Measurements from ENCODE around the gene NEDD4.

The NEDD4 gene

GRCh38 chr15:56019060-56019793 is 25.8 kb upstream of the NEDD4 start:
- TF ChIP-seq GATA2 (IDR thresholded peaks at IDR 0.05; ENCODE audit: low read depth, low read length) (no peak), GATA3 (IDR thresholded peaks at IDR 0.05; ENCODE audit: low read depth, low read length) (no peak)

GRCh38 chr15:56017920-56018319 is 24.5 kb upstream of the NEDD4 start:
- TF ChIP-seq GATA2 (IDR thresholded peaks at IDR 0.05; ENCODE audit: low read depth, low read length) (no peak), GATA3 (IDR thresholded peaks at IDR 0.05; ENCODE audit: low read depth, low read length) (no peak)

GRCh38 chr15:56017511-56017910 is 24.1 kb upstream of the NEDD4 start:
- TF ChIP-seq GATA3 (IDR thresholded peaks at IDR 0.05; ENCODE audit: low read depth, low read length) (no peak), GATA2 (IDR thresholded peaks at IDR 0.05; ENCODE audit: low read depth, low read length) (no peak)

GRCh38 chr15:56016281-56016680 is 22.9 kb upstream of the NEDD4 start:
- TF ChIP-seq GATA2 (IDR thresholded peaks at IDR 0.05; ENCODE audit: low read depth, low read length) (no peak), GATA3 (IDR thresholded peaks at IDR 0.05; ENCODE audit: low read depth, low read length) (no peak)

- TF ChIP-seq GATA2 (IDR thresholded peaks at IDR 0.05; ENCODE audit: low read depth, low read length) (no peak), GATA3 (IDR thresholded peaks at IDR 0.05; ENCODE audit: low read depth, low read length) (no peak)
Measured at GRCh38 chr15:56014677-56015076, 21.3 kb upstream of the NEDD4 start.

- TF ChIP-seq GATA3 (IDR thresholded peaks at IDR 0.05; ENCODE audit: low read depth, low read length) (no peak), GATA2 (IDR thresholded peaks at IDR 0.05; ENCODE audit: low read depth, low read length) (no peak)
Measured at GRCh38 chr15:56001471-56002078, 8.2 kb upstream of the NEDD4 start.

GRCh38 chr15:55999658-56000057 is 6.2 kb upstream of the NEDD4 start:
- TF ChIP-seq GATA2 (IDR thresholded peaks at IDR 0.05; ENCODE audit: low read depth, low read length): no peak
- no peak for TF ChIP-seq GATA3 (IDR thresholded peaks at IDR 0.05; ENCODE audit: low read depth, low read length)

- no peak for TF ChIP-seq GATA3 (IDR thresholded peaks at IDR 0.05; ENCODE audit: low read depth, low read length)
- no peak for TF ChIP-seq GATA2 (IDR thresholded peaks at IDR 0.05; ENCODE audit: low read depth, low read length)
Measured at GRCh38 chr15:55998478-55998877, 5.1 kb upstream of the NEDD4 start.

- TF ChIP-seq GATA3 (IDR thresholded peaks at IDR 0.05; ENCODE audit: low read depth, low read length): no peak
- no peak for TF ChIP-seq GATA2 (IDR thresholded peaks at IDR 0.05; ENCODE audit: low read depth, low read length)
Measured at GRCh38 chr15:55993804-55994560, 570 bp upstream of the NEDD4 start.

GRCh38 chr15:55992769-55993110 is 672 bp downstream of the NEDD4 start:
- TF ChIP-seq GATA2 (IDR thresholded peaks at IDR 0.05; ENCODE audit: low read depth, low read length): no peak
- TF ChIP-seq GATA3 (IDR thresholded peaks at IDR 0.05; ENCODE audit: low read depth, low read length): no peak

GRCh38 chr15:55991802-55992768 is 1.3 kb downstream of the NEDD4 start:
- TF ChIP-seq GATA3 (IDR thresholded peaks at IDR 0.05; ENCODE audit: low read depth, low read length): no peak
- TF ChIP-seq GATA2 (IDR thresholded peaks at IDR 0.05; ENCODE audit: low read depth, low read length): no peak

- no peak for TF ChIP-seq GATA3 (IDR thresholded peaks at IDR 0.05; ENCODE audit: low read depth, low read length)
Measured at GRCh38 chr15:55990998-55991397, 2.4 kb downstream of the NEDD4 start.

- no peak for TF ChIP-seq GATA2 (IDR thresholded peaks at IDR 0.05; ENCODE audit: low read depth, low read length)
- TF ChIP-seq GATA3 (IDR thresholded peaks at IDR 0.05; ENCODE audit: low read depth, low read length): no peak
Measured at GRCh38 chr15:55990516-55990915, 2.9 kb downstream of the NEDD4 start.

- TF ChIP-seq GATA3 (IDR thresholded peaks at IDR 0.05; ENCODE audit: low read depth, low read length) (no peak), GATA2 (IDR thresholded peaks at IDR 0.05; ENCODE audit: low read depth, low read length) (no peak)
Measured at GRCh38 chr15:55989383-55989782, 4.0 kb downstream of the NEDD4 start.
